CD4-positive, alpha-beta T cell treated with Interferon gamma for 1 hour (primary cell): Measurements from ENCODE around the gene GTF2H2.
"Not testable (repeated sequence)": the region's sequence is repeated elsewhere in the genome, so short reads cannot be mapped to it uniquely, and the experiment has no call there.

ENCODE experiments used
- DNase-seq: peaks from one replicate; pipeline ENCODE4 v3.0.0-alpha.2; 2020

The GTF2H2 gene

DNA sequence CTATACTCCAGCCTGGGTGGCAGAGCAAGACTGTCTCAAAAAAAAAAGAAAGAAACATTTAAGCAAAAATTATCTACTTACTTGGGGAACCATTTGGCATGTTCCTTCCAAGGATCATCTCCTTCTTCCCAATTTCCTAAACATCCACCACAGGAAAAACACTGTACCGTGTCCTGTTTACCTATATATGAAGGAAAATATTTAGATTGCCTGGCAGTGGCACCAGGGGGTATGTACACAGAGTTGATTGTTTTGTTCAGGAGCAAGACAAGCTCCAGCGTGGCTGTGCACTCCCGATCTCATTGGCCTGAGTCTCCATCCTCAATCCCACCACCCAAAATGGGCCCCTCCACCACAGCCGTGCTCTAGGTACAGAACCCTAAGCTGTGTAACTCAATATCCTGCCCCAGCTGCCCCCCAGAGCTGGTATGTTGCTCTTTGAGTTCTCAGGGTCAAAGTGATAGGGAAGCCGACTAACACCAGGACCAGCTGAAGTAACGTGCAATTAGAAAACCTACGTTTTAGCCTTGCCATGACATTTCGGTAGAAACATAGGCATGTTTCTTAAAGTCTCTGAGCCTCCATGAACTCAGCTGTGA lies 56.2 kb downstream of the GTF2H2 start:
- DNase-seq: no peak

GRCh38 chr5:71006983-71007382 lies 60.5 kb downstream of the GTF2H2 start:
- not testable (repeated sequence) for DNase-seq
